ENCODE measurements around the gene NSMF.

NSMF gene

GRCh38 chr9:137433349-137433915 is 25.7 kb downstream of the NSMF start:
- H3K4me1 ChIP-seq: peaks cover 2% of the 10 kb centered on the region; the same call in 1 of the 2 replicates

DNA sequence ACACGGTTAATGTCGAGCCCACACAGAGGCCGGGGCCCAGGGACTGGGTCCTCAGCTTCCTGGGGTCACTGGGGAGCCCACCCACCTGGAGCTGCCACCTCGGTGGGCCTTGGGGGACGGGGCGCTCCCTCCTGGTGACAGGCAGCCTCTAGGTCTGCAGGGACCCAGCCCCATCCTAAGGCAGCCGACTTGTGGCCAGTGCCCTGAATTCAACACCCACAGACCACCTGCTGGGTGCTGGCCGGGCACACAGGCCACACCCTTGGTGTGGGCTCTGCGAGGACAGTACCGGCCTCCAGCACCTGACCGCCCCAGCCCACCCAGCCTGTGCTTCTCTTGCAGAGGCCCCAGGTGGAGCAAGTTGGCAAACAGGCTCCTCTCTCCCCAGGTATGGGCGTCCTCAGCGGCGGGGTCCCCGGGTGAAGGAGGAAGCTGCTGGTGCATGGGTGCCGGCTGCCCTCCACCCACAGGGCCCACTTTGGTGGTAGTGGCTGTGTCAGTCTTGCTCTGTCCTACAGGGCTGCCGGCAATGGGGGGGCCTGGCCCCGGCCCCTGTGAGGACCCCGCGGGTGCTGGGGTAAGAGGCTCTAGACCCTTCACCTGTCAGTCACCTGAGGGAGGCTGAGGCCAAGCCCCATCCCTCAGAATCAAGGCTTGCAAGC is 26.3 kb downstream of the NSMF start:
- H3K4me3 ChIP-seq: no peak overlapping the region
- H3K36me3 ChIP-seq (replicated peaks): no peaks in the 10 kb centered on the region
- in situ Hi-C loops (cut with MboI; ENCODE audit: low sequenced_read_pairs): no loop called here
- peaks cover 2% of the 10 kb centered on the region; the same call in 1 of the 2 replicates for H3K4me1 ChIP-seq
- H3K9me3 ChIP-seq: no peaks in the 10 kb centered on the region
- no peaks in the 10 kb centered on the region for H3K27me3 ChIP-seq (ENCODE audit: low read depth)
- DNase-seq (ENCODE audit: low spot score in 2 of 2): no peak

More at GRCh38 chr9:137433349-137433915, 25.7 kb downstream of the NSMF start:
- Histone ChIP-seq H3K9me3 (no peaks in the 10 kb centered on the region), H3K4me3 (no peak overlapping the region), H3K36me3 (replicated peaks) (no peaks in the 10 kb centered on the region), H3K27me3 (ENCODE audit: low read depth) (no peaks in the 10 kb centered on the region)
- in situ Hi-C loops (cut with MboI; ENCODE audit: low sequenced_read_pairs): no loop called here
- no peak for DNase-seq (ENCODE audit: low spot score in 2 of 2)

DNA sequence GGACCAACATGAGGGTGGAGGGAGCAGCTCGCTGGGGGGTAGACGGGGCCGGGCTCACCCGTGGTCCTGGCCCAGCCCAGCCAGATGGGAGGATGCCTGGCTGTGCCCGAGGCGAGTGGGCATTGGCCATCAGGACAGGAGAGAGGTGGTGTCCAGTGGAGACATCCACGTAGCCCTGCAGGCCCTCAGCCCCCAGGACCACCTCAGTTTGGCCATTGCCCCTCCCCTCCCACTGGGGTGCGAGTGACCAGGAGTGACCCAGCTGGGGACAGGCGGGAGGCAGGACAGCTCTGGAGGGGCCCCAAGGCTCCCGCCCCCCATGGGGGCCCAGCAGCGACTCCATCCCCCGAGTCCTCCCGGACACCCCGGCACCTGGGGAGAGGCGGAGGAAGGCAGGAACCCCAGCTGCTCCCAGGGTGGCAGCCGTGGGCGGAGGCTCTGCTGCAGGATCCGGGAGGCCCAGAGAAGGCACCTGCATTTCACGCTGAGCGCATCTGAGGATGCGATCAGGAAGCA is 27.7 kb downstream of the NSMF start:
- peaks cover 2% of the 10 kb centered on the region; the same call in 1 of the 2 replicates for H3K4me1 ChIP-seq
- no peak overlapping the region for H3K4me3 ChIP-seq
- H3K9me3 ChIP-seq: no peaks in the 10 kb centered on the region
- no peak for DNase-seq (ENCODE audit: low spot score in 2 of 2)
- H3K27me3 ChIP-seq (ENCODE audit: low read depth): no peaks in the 10 kb centered on the region
- H3K36me3 ChIP-seq (replicated peaks): no peaks in the 10 kb centered on the region
- in situ Hi-C loops (cut with MboI; ENCODE audit: low sequenced_read_pairs): no loop called here

DNA sequence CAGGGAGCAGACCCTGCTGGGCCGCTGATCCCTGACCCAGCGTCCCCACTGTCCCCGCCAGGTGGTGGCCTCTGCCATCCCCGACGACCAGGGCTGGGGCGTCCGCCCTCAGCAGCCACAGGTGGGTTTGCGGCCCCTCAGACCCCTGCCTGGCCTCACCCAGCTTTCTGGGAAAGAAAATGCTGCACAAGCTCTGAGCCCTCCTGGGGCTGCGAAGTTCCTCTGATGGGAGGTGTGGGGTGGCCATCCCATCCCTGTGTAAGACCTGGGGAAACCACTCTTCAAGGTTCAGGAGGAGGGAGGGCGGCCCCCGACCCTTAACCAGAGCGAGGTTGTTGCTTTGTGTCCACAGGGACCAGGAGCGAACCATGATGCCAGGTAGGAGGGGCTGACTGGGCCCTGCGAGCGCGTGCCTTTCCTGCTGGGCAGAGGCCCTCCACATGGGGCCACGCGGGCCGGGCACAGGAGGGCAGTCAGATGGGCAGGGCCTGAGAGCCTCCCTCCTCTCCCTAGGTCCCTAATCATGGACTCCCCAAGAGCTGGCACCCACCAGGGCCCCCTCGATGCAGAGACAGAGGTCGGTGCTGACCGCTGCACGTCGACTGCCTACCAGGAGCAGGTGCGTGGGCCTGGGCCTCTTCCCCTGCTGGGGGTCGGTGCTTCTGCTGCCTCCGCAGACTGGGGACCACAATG is 28.3 kb downstream of the NSMF start:
- no peak for DNase-seq (ENCODE audit: low spot score in 2 of 2)
- no peaks in the 10 kb centered on the region for H3K27me3 ChIP-seq (ENCODE audit: low read depth)
- H3K4me3 ChIP-seq: no peak overlapping the region
- no peaks in the 10 kb centered on the region for H3K9me3 ChIP-seq
- H3K4me1 ChIP-seq: peaks cover 2% of the 10 kb centered on the region; the same call in 1 of the 2 replicates
- H3K36me3 ChIP-seq (replicated peaks): no peaks in the 10 kb centered on the region
- in situ Hi-C loops (cut with MboI; ENCODE audit: low sequenced_read_pairs): no loop called here

DNA sequence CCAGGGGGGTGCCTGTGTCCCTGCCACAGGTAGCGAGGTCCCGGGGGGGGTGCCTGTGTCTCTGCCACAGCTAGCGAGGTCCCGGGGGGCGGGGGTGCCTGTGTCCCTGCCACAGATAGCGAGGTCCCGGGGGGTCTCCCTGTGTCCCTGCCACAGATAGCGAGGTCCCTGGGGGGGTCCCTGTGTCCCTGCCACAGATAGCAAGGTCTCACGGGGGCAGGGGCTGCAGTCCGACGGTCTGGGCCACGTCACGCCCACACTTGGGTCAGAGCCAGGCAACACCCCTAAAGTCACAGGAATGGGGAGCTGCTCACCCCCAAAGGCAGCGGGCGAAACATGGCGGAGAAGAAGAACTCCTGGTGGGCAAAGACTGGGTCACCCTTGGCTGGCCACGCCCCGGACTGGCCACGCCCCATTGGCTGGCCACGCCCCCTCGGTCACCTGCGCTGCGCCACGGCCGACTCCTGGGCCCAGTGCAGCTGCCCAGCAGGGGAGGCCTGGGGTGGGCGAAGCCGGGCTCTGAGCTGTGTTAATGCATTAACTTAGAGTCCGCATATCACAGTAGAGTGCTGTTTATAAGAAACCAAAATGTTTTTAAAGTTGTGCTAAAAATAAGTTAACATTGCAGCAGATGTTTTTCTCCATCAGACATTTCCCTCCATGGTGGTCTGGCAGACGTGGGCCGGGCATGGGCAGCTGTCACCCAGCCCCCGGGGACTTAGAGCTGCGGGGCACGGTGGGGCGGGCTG is 29.0 kb downstream of the NSMF start:
- Histone ChIP-seq H3K4me3 (no peak overlapping the region), H3K4me1 (peaks cover 2% of the 10 kb centered on the region; the same call in 1 of the 2 replicates), H3K9me3 (no peaks in the 10 kb centered on the region), H3K27me3 (ENCODE audit: low read depth) (no peaks in the 10 kb centered on the region), H3K36me3 (replicated peaks) (no peaks in the 10 kb centered on the region)
- peak in 1 of 2 experiments; percentile 79 for DNase-seq (ENCODE audit: low spot score in 2 of 2)
- in situ Hi-C loops (cut with MboI; ENCODE audit: low sequenced_read_pairs): no loop called here

GRCh38 chr9:137429546-137429890 is 29.6 kb downstream of the NSMF start:
- Histone ChIP-seq H3K9me3 (no peaks in the 10 kb centered on the region), H3K36me3 (replicated peaks) (no peaks in the 10 kb centered on the region), H3K4me1 (peaks cover 2% of the 10 kb centered on the region; the same call in 1 of the 2 replicates), H3K4me3 (no peak overlapping the region), H3K27me3 (ENCODE audit: low read depth) (no peaks in the 10 kb centered on the region)
- in situ Hi-C loops (cut with MboI; ENCODE audit: low sequenced_read_pairs): no loop called here
- no peak for DNase-seq (ENCODE audit: low spot score in 2 of 2)

- no peaks in the 10 kb centered on the region for H3K36me3 ChIP-seq (replicated peaks)
- in situ Hi-C loops (cut with MboI; ENCODE audit: low sequenced_read_pairs): no loop called here
- H3K27me3 ChIP-seq (ENCODE audit: low read depth): no peaks in the 10 kb centered on the region
- no peak for DNase-seq (ENCODE audit: low spot score in 2 of 2)
- no peak overlapping the region for H3K4me3 ChIP-seq
- H3K9me3 ChIP-seq: no peaks in the 10 kb centered on the region
- H3K4me1 ChIP-seq: peaks cover 2% of the 10 kb centered on the region; the same call in 1 of the 2 replicates
Observed at GRCh38 chr9:137428841-137429545, 30.1 kb downstream of the NSMF start.

GRCh38 chr9:137428311-137428630 is 30.9 kb downstream of the NSMF start:
- Histone ChIP-seq H3K9me3 (no peaks in the 10 kb centered on the region), H3K4me1 (peaks cover 2% of the 10 kb centered on the region; the same call in 1 of the 2 replicates), H3K36me3 (replicated peaks) (no peaks in the 10 kb centered on the region), H3K27me3 (ENCODE audit: low read depth) (no peaks in the 10 kb centered on the region), H3K4me3 (no peak overlapping the region)
- in situ Hi-C loops (cut with MboI; ENCODE audit: low sequenced_read_pairs): no loop called here
- no peak for DNase-seq (ENCODE audit: low spot score in 2 of 2)

GRCh38 chr9:137427454-137428310 is 31.5 kb downstream of the NSMF start:
- Histone ChIP-seq H3K4me3 (no peak overlapping the region), H3K27me3 (ENCODE audit: low read depth) (no peaks in the 10 kb centered on the region), H3K36me3 (replicated peaks) (no peaks in the 10 kb centered on the region), H3K9me3 (no peaks in the 10 kb centered on the region), H3K4me1 (peaks cover 2% of the 10 kb centered on the region; the same call in 1 of the 2 replicates)
- in situ Hi-C loops (cut with MboI; ENCODE audit: low sequenced_read_pairs): no loop called here
- no peak for DNase-seq (ENCODE audit: low spot score in 2 of 2)

- peaks cover 2% of the 10 kb centered on the region; the same call in 1 of the 2 replicates for H3K4me1 ChIP-seq
Observed at GRCh38 chr9:137426018-137426681, 33.0 kb downstream of the NSMF start.

GRCh38 chr9:137423514-137424291 is 35.4 kb downstream of the NSMF start:
- peak in 1 of 2 experiments; percentile 40 for DNase-seq (ENCODE audit: low spot score in 2 of 2)
- Histone ChIP-seq H3K4me1 (peaks cover 2% of the 10 kb centered on the region; the same call in 1 of the 2 replicates), H3K27me3 (ENCODE audit: low read depth) (no peaks in the 10 kb centered on the region), H3K4me3 (peak overlapping the region; percentile 67), H3K36me3 (replicated peaks) (0 out of 2 replicates have a peak, but pooled peaks cover 3% of the 10 kb centered on the region), H3K9me3 (no peaks in the 10 kb centered on the region)
- in situ Hi-C loops (cut with MboI; ENCODE audit: low sequenced_read_pairs): no loop called here

More at GRCh38 chr9:137426018-137426681, 33.0 kb downstream of the NSMF start:
- Histone ChIP-seq H3K4me3 (no peak overlapping the region), H3K27me3 (ENCODE audit: low read depth) (no peaks in the 10 kb centered on the region), H3K9me3 (no peaks in the 10 kb centered on the region), H3K36me3 (replicated peaks) (no peaks in the 10 kb centered on the region)
- no peak for DNase-seq (ENCODE audit: low spot score in 2 of 2)
- in situ Hi-C loops (cut with MboI; ENCODE audit: low sequenced_read_pairs): no loop called here
